IMR-90 (cell line): ENCODE results near the gene TRIM25. TPM values are rescaled to one million over a fixed set of nuclear protein-coding genes. Genes with fewer than 3 reads are reported as not detected.
A peak's percentile ranks its signal among the peaks of the same experiment; 100 is the strongest.

Experiments
- ATAC-seq: fragments of 200-7000 bp; cut with Tn5 transposase; 2 replicates; pipeline ENCODE4 v1.9.1; 2020; ENCODE audit warnings: low read depth, mild to moderate bottlenecking, moderate library complexity
- BruUV-seq: library from RNA; stranded (reverse); fragments of 400-500 nt; replicated peaks from 2 replicates; lab custom pipeline; 2021; lab: Mats Ljungman, UMichigan
- CTCF ChIA-PET: fragments of 300-600 bp; formaldehyde crosslinking; extraction: SDS; loops from one replicate; lab custom pipeline; 2021; ENCODE audit warnings: antibody characterized with exemption; lab: Yijun Ruan, JAX
- POLR2A ChIA-PET: fragments of 300-600 bp; sonication (Branson Sonifier 250); formaldehyde crosslinking; loops from one replicate; lab custom pipeline; 2022; ENCODE audit warnings: antibody characterized with exemption; ENCODE audit not compliant: unreplicated experiment; lab: Charles Lee
- DNase-seq: peaks from one replicate; pipeline ENCODE4 v3.0.0; 2013
- H2AFZ ChIP-seq: replicated peaks from 2 replicates; pipeline ENCODE3; 2013; ENCODE audit warnings: low read length, mild to moderate bottlenecking; ENCODE audit not compliant: poor library complexity
- H2AK5ac ChIP-seq: 2 replicates; pipeline ENCODE4 v1.6.1; 2013; ENCODE audit warnings: low read depth, low read length, inconsistent platforms
- H2AK9ac ChIP-seq: replicated peaks from 2 replicates; pipeline ENCODE3; 2013; ENCODE audit warnings: mild to moderate bottlenecking, low read depth, low read length, moderate library complexity; ENCODE audit not compliant: poor library complexity
- H2BK120ac ChIP-seq: 2 replicates; pipeline ENCODE4 v1.6.1; 2013; ENCODE audit warnings: low read depth, low read length, inconsistent platforms
- H2BK15ac ChIP-seq: 3 replicates; pipeline ENCODE4 v1.6.1; 2013; ENCODE audit warnings: low read depth, low read length, inconsistent platforms
- H2BK20ac ChIP-seq: 2 replicates; pipeline ENCODE4 v1.6.1; 2013; ENCODE audit warnings: low read depth, mild to moderate bottlenecking, inconsistent platforms, low read length, moderate library complexity
- H2BK5ac ChIP-seq: 2 replicates; pipeline ENCODE4 v1.6.1; 2013; ENCODE audit warnings: mild to moderate bottlenecking, low read depth, low read length, inconsistent platforms; ENCODE audit not compliant: poor library complexity, severe bottlenecking
- H3K14ac ChIP-seq: replicated peaks from 2 replicates; pipeline ENCODE4 v1.6.1; 2013; ENCODE audit warnings: low read depth, low read length, inconsistent platforms
- H3K18ac ChIP-seq: 2 replicates; pipeline ENCODE4 v1.6.1; 2013; ENCODE audit warnings: low read depth, low read length, control low read depth
- H3K23ac ChIP-seq: 2 replicates; pipeline ENCODE4 v1.6.1; 2013; ENCODE audit warnings: low read depth, low read length, inconsistent platforms
- H3K27ac ChIP-seq: 2 replicates; pipeline ENCODE4 v1.5.1; 2013; ENCODE audit warnings: mild to moderate bottlenecking, control low read depth, low read length; ENCODE audit not compliant: insufficient read depth
- H3K27me3 ChIP-seq: 2 replicates; pipeline ENCODE4 v1.6.1; 2013; ENCODE audit warnings: low read length; ENCODE audit not compliant: control insufficient read depth, insufficient read depth
- H3K36me3 ChIP-seq: 2 replicates; pipeline ENCODE4 v1.6.1; 2013; ENCODE audit warnings: low read length, mixed read lengths; ENCODE audit not compliant: control insufficient read depth, insufficient read depth
- H3K4ac ChIP-seq: 2 replicates; pipeline ENCODE4 v1.6.1; 2013; ENCODE audit warnings: low read depth, low read length, inconsistent platforms
- H3K4me1 ChIP-seq: 2 replicates; pipeline ENCODE4 v1.6.1; 2013; ENCODE audit warnings: low read length, mixed read lengths; ENCODE audit not compliant: control insufficient read depth, insufficient read depth
- H3K4me2 ChIP-seq: 2 replicates; pipeline ENCODE4 v1.6.1; 2013; ENCODE audit warnings: low read depth, mild to moderate bottlenecking, control low read depth, low read length, moderate library complexity
- H3K4me3 ChIP-seq: 2 replicates; pipeline ENCODE4 v1.5.1; 2013; ENCODE audit warnings: low read depth, mild to moderate bottlenecking, control low read depth, low read length, moderate library complexity; ENCODE audit not compliant: insufficient read depth
- H3K56ac ChIP-seq: 2 replicates; pipeline ENCODE4 v1.6.1; 2013; ENCODE audit warnings: low read length, inconsistent platforms; ENCODE audit not compliant: insufficient read depth; ENCODE audit errors: extremely low read depth
- H3K79me1 ChIP-seq, 2 experiments: 2 replicates each; pipeline ENCODE4 v1.6.1; 2013; ENCODE audit warnings: low read length in 2 of 2, inconsistent platforms in 1 of 2, low read depth in 1 of 2
- H3K9ac ChIP-seq: 2 replicates; pipeline ENCODE4 v1.6.1; 2013; ENCODE audit warnings: low read depth, low read length, control low read depth
- H3K9me1 ChIP-seq: 2 replicates; pipeline ENCODE4 v1.6.1; 2013; ENCODE audit warnings: low read length, inconsistent platforms; ENCODE audit not compliant: insufficient read depth
- H3K9me3 ChIP-seq: 2 replicates; pipeline ENCODE4 v1.6.1; 2013; ENCODE audit warnings: low read length; ENCODE audit not compliant: control insufficient read depth, insufficient read depth
- H4K20me1 ChIP-seq: 2 replicates; pipeline ENCODE4 v1.6.1; 2013; ENCODE audit warnings: low read length, inconsistent platforms; ENCODE audit not compliant: insufficient read depth
- H4K5ac ChIP-seq: 2 replicates; pipeline ENCODE4 v1.6.1; 2013; ENCODE audit warnings: mild to moderate bottlenecking, low read depth, low read length, control low read depth
- H4K8ac ChIP-seq, 2 experiments: 2 replicates each; pipeline ENCODE4 v1.6.1; 2013; ENCODE audit warnings: low read depth in 2 of 2, low read length in 2 of 2, control low read depth in 1 of 2, inconsistent platforms in 1 of 2
- H4K91ac ChIP-seq: 2 replicates; pipeline ENCODE4 v1.6.1; 2013; ENCODE audit warnings: low read depth, low read length, inconsistent platforms; ENCODE audit not compliant: insufficient read depth
- BHLHE40 ChIP-seq: fragments of 150-350 bp; IDR thresholded peaks from 2 replicates; pipeline ENCODE4 v1.6.1; 2016; ENCODE audit warnings: mild to moderate bottlenecking, low read depth, low read length
- CEBPB ChIP-seq: IDR thresholded peaks from 2 replicates; pipeline ENCODE4 v1.6.1; 2012; ENCODE audit warnings: low read depth, low read length, improper control_type of control experiment
- FOS ChIP-seq: fragments of 150-350 bp; IDR thresholded peaks from 2 replicates; pipeline ENCODE4 v1.6.1; 2016; ENCODE audit warnings: low read depth, low read length
- MAFK ChIP-seq: IDR thresholded peaks from 2 replicates; pipeline ENCODE4 v1.6.1; 2012; ENCODE audit warnings: low read depth, low read length, improper control_type of control experiment
- MAZ ChIP-seq: IDR thresholded peaks from 2 replicates; pipeline ENCODE4 v1.6.1; 2012; ENCODE audit warnings: low read depth, mild to moderate bottlenecking, low read length, improper control_type of control experiment, moderate library complexity, borderline replicate concordance
- NFE2L2 ChIP-seq: fragments of 150-350 bp; IDR thresholded peaks from 2 replicates; pipeline ENCODE4 v1.6.1; 2016; ENCODE audit warnings: low read depth, mild to moderate bottlenecking, low read length
- RAD21 ChIP-seq: IDR thresholded peaks from 2 replicates; pipeline ENCODE4 v1.6.1; 2012; ENCODE audit warnings: low read length, improper control_type of control experiment
- RCOR1 ChIP-seq: IDR thresholded peaks from 2 replicates; pipeline ENCODE4 v1.6.1; 2012; ENCODE audit warnings: mild to moderate bottlenecking, low read length, improper control_type of control experiment; ENCODE audit not compliant: insufficient replicate concordance
- RFX5 ChIP-seq: IDR thresholded peaks from 2 replicates; pipeline ENCODE4 v1.8.0; 2012; ENCODE audit warnings: low read depth, mild to moderate bottlenecking, low read length, moderate library complexity
- SMC3 ChIP-seq: fragments of 150-350 bp; IDR thresholded peaks from 2 replicates; pipeline ENCODE4 v1.6.1; 2016; ENCODE audit warnings: low read depth, mild to moderate bottlenecking, antibody characterized with exemption, low read length, moderate library complexity
- WGBS, 2 experiments: methylation state at CpG; one replicate each; pipeline versions ENCODE4 v1.1.5 to v1.1.7; 2013; ENCODE audit warnings: missing lambda C conversion rate in 2 of 2; ENCODE audit not compliant: insufficient read length in 1 of 2; ENCODE audit errors: extremely low coverage in 2 of 2; 5-methylcytosine and 5-hydroxymethylcytosine counted together
- dilution Hi-C: fragments of 300-500 bp; cut with HindIII; formaldehyde crosslinking; loops from one replicate; pipeline ENCODE4 v1.14.3; 2018; ENCODE audit warnings: low sequenced_read_pairs; ENCODE audit not compliant: unreplicated experiment
- in situ Hi-C: fragments of 300-500 bp; cut with MboI; formaldehyde crosslinking; loops from 3 replicates; pipeline ENCODE4 v1.14.3; 2019; ENCODE audit warnings: low sequenced_read_pairs, inconsistent platforms, mixed read lengths
- intact Hi-C: fragments of 100-400 bp; cut with micrococcal nuclease; formaldehyde crosslinking; loops from 2 replicates; pipeline ENCODE4 v1.10.0; 2022
- polyA plus RNA-seq, 3 experiments: library from polyadenylated mRNA; depleted of rRNA; stranded (reverse); fragments of >200 nt; gene quantifications; 2 replicates each; pipeline ENCODE4 v1.2.3, GENCODE V29; 2012; ENCODE audit warnings: low replicate concordance in 1 of 3
- total RNA-seq: library from RNA; depleted of rRNA; stranded (reverse); fragments of >200 nt; gene quantifications from 2 replicates; pipeline ENCODE4 v1.2.3, GENCODE V29; 2012
- TF ChIP-seq, protein P1 (sequence below): fragments of 150-350 bp; IDR thresholded peaks from 2 replicates; pipeline ENCODE4 v1.6.1; 2017; ENCODE audit warnings: mild to moderate bottlenecking, antibody characterized with exemption, low read length, low read depth
- TF ChIP-seq, protein P2 (sequence below): fragments of 150-350 bp; IDR thresholded peaks from 2 replicates; pipeline ENCODE4 v1.6.1; 2016; ENCODE audit warnings: low read depth, mild to moderate bottlenecking, low read length, moderate library complexity, borderline replicate concordance

The TRIM25 gene
- total and polyA plus RNA-seq, 2 of the 4 experiments (the other 2 are of a cell fraction): 25.5 to 27.5 TPM

DNA sequence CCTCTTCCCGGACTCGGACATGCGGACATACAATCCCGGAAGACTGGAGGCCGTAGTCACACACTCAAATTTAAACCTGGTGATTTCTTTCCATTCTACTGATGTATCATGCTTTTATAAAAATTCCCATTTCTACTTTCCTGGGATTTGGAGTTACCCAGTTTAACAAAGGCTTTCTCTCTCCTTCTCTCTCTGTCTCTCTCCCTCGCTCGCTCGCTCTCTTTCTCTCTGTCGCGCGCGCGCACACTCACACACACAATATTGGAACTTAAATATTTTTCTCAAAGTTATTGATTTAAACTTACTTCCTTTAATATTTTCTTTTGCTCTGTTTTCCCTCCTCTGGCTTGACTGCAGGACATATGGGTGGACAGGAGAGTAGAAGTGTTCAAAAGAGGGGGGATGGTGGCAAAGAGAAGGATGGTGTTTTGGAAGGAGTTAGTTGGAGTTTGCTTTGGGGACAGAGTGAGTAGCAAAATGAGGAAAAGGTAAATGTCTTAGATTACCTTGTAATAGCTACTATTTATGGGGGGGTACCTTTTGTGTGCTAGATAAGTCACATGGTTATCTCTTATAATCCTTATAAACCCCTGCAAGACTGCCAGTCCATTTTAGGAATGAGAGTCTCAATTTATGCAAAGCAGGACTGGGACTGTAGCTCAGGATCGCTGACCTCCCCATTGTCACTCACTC, 878 bp upstream of the TRIM25 start:
- DNase-seq: peak; percentile 27
- dilution Hi-C loops: no loop called here
- CTCF ChIA-PET: no interaction called here

More for the DNA sequence above, 878 bp upstream of the TRIM25 start:
- peak overlapping the region; percentile 31; the same call in 1 of the 2 replicates for H3K18ac ChIP-seq
- H2BK15ac ChIP-seq: peak overlapping the region; percentile 72; the same call in 2 of the 3 replicates
- intact Hi-C loops (loop anchor here (1.0 kb wide), 1 partner anchor 80 kb away; the partner anchor contains the start of gene DGKE), in situ Hi-C loops (no loop called here)
- TF ChIP-seq, protein P1, sequence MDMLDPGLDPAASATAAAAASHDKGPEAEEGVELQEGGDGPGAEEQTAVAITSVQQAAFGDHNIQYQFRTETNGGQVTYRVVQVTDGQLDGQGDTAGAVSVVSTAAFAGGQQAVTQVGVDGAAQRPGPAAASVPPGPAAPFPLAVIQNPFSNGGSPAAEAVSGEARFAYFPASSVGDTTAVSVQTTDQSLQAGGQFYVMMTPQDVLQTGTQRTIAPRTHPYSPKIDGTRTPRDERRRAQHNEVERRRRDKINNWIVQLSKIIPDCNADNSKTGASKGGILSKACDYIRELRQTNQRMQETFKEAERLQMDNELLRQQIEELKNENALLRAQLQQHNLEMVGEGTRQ: no peak
- no peak for TF ChIP-seq SMC3
- no peak for TF ChIP-seq FOS
- TF ChIP-seq BHLHE40: no peak
- TF ChIP-seq MAFK: no peak
- no peak for TF ChIP-seq NFE2L2
- TF ChIP-seq CEBPB: no peak
- TF ChIP-seq, protein P2, sequence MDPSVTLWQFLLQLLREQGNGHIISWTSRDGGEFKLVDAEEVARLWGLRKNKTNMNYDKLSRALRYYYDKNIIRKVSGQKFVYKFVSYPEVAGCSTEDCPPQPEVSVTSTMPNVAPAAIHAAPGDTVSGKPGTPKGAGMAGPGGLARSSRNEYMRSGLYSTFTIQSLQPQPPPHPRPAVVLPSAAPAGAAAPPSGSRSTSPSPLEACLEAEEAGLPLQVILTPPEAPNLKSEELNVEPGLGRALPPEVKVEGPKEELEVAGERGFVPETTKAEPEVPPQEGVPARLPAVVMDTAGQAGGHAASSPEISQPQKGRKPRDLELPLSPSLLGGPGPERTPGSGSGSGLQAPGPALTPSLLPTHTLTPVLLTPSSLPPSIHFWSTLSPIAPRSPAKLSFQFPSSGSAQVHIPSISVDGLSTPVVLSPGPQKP: no peak
- TF ChIP-seq RFX5: no peak
- no peak for TF ChIP-seq MAZ
- no peak for TF ChIP-seq RAD21
- no peak for TF ChIP-seq RCOR1
- H2BK5ac ChIP-seq: peak overlapping the region; percentile 93
- no peaks in the 10 kb centered on the region for H3K9me3 ChIP-seq
- peak overlapping the region; percentile 30; the same call in 1 of the 2 replicates for H2BK20ac ChIP-seq
- H3K9me1 ChIP-seq: peaks cover 20% of the 10 kb centered on the region
- peak overlapping the region; percentile 92 for H3K56ac ChIP-seq
- peak overlapping the region; percentile 94 for H3K14ac ChIP-seq
- H3K79me1 ChIP-seq: peaks cover 30 to 49% of the 10 kb centered on the region in 2 experiments
- H3K4me2 ChIP-seq: peak overlapping the region; percentile 75
- H3K23ac ChIP-seq: peak overlapping the region; percentile 97
- no peak overlapping the region for H2AFZ ChIP-seq
- peak overlapping the region; percentile 55 for H2AK9ac ChIP-seq
- no peaks in the 10 kb centered on the region for H3K36me3 ChIP-seq
- peak overlapping the region; percentile 86 for H2AK5ac ChIP-seq
- H4K8ac ChIP-seq: peak overlapping the region; percentile 37 to 86
- H4K20me1 ChIP-seq: peaks cover 29% of the 10 kb centered on the region
- ATAC-seq: no peak; the same call in 1 of the 2 replicates
- H4K5ac ChIP-seq: peak overlapping the region; percentile 48; the same call in 1 of the 2 replicates
- peaks cover 17% of the 10 kb centered on the region for H3K4me1 ChIP-seq
- peak overlapping the region; percentile 92 for H3K4ac ChIP-seq
- POLR2A ChIA-PET: interaction anchor here (0.6 to 0.7 kb wide), 2 partner anchors 364 to 1084 kb away, joined by 3 read pairs; no protein-coding TSS in a partner anchor
- no TSS peak for BruUV-seq
- H4K91ac ChIP-seq: peak overlapping the region; percentile 84
- H3K27ac ChIP-seq: peak overlapping the region; percentile 88
- peak overlapping the region; percentile 91 for H3K9ac ChIP-seq
- 44% methylated on average over 1 of the region's 14 CpGs; no CpG with 5 or more reads in 1 of the 2 experiments for WGBS, 2 experiments
- H3K4me3 ChIP-seq: peak overlapping the region; percentile 92
- peak overlapping the region; percentile 81 for H2BK120ac ChIP-seq
- no peaks in the 10 kb centered on the region for H3K27me3 ChIP-seq
